Measurements from ENCODE around the gene ATP11A.

Gene ATP11A

DNA sequence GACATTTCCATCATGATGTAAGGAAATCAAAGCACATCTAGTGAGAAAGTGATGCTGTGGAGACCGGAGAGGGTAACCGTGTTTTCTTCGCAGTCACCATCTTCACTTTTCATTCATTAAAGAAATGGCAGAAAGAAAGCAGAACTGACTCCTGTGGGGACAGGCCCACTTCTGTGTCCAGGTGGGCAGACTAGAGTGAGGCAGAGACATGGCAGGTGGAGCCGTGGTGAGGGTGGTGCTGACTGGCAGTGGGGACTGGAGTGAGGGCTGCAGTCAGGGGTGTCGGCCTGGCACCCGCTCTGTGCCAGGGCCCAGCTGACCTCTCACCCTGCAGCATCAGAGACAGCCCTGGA, 207.7 kb downstream of the ATP11A start:
- Histone ChIP-seq H3K4me1 (ENCODE audit: control insufficient read depth, low read depth, low read length) (peaks cover 40% of the 10 kb centered on the region), H3K4me3 (ENCODE audit: low read length) (no peak overlapping the region), H3K27me3 (ENCODE audit: control insufficient read depth, insufficient read depth, low read length) (peaks cover 22% of the 10 kb centered on the region)

GRCh38 chr13:112897956-112898620, 208.2 kb downstream of the ATP11A start:
- Histone ChIP-seq H3K36me3 (ENCODE audit: control insufficient read depth, low read depth, low read length) (no peaks in the 10 kb centered on the region), H3K4me1 (ENCODE audit: control insufficient read depth, low read depth, low read length) (peaks cover 39% of the 10 kb centered on the region), H3K9ac (ENCODE audit: low read length) (no peak overlapping the region), H3K4me3 (ENCODE audit: low read length) (no peak overlapping the region), H3K27me3 (ENCODE audit: control insufficient read depth, insufficient read depth, low read length) (peaks cover 17% of the 10 kb centered on the region), H3K9me3 (ENCODE audit: control insufficient read depth, low read depth, low read length) (no peaks in the 10 kb centered on the region), H3K27ac (ENCODE audit: low read length) (no peak overlapping the region)

More for the DNA sequence above, 207.7 kb downstream of the ATP11A start:
- no peaks in the 10 kb centered on the region for H3K9me3 ChIP-seq (ENCODE audit: control insufficient read depth, low read depth, low read length)
- no peaks in the 10 kb centered on the region for H3K36me3 ChIP-seq (ENCODE audit: control insufficient read depth, low read depth, low read length)
- H3K27ac ChIP-seq (ENCODE audit: low read length): no peak overlapping the region
- no peak overlapping the region for H3K9ac ChIP-seq (ENCODE audit: low read length)

GRCh38 chr13:112898621-112899280, 208.9 kb downstream of the ATP11A start:
- Histone ChIP-seq H3K4me1 (ENCODE audit: control insufficient read depth, low read depth, low read length) (peaks cover 35% of the 10 kb centered on the region), H3K27me3 (ENCODE audit: control insufficient read depth, insufficient read depth, low read length) (peaks cover 16% of the 10 kb centered on the region), H3K4me3 (ENCODE audit: low read length) (no peak overlapping the region), H3K9me3 (ENCODE audit: control insufficient read depth, low read depth, low read length) (no peaks in the 10 kb centered on the region), H3K9ac (ENCODE audit: low read length) (no peak overlapping the region), H3K27ac (ENCODE audit: low read length) (no peak overlapping the region), H3K36me3 (ENCODE audit: control insufficient read depth, low read depth, low read length) (peaks cover 3% of the 10 kb centered on the region)

GRCh38 chr13:112899281-112900225, 209.7 kb downstream of the ATP11A start:
- peaks cover 4% of the 10 kb centered on the region for H3K36me3 ChIP-seq (ENCODE audit: control insufficient read depth, low read depth, low read length)
- peaks cover 34% of the 10 kb centered on the region for H3K4me1 ChIP-seq (ENCODE audit: control insufficient read depth, low read depth, low read length)
- peaks cover 16% of the 10 kb centered on the region for H3K27me3 ChIP-seq (ENCODE audit: control insufficient read depth, insufficient read depth, low read length)
- peaks cover 3% of the 10 kb centered on the region for H3K9me3 ChIP-seq (ENCODE audit: control insufficient read depth, low read depth, low read length)
- no peak overlapping the region for H3K4me3 ChIP-seq (ENCODE audit: low read length)
- H3K9ac ChIP-seq (ENCODE audit: low read length): no peak overlapping the region
- H3K27ac ChIP-seq (ENCODE audit: low read length): no peak overlapping the region

DNA sequence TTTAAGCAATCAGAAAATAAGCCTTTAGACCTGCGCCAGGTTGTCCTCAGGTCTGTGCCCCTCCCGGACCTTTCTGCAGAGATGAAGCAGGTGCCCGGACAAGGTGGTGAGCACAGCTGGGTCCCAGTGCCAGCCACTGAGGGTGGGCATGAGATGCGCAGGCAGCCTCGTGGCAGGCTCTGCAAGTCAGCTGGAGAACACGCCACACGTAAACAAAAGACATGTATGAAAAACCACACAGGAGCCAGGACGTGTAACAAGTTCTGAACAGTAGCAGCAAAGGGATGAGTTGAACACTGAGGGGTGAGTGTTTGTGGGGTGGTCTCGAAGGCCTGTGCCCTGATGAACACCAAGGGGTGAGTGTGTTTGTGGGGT, 210.4 kb downstream of the ATP11A start:
- peaks cover 4% of the 10 kb centered on the region for H3K36me3 ChIP-seq (ENCODE audit: control insufficient read depth, low read depth, low read length)
- H3K27me3 ChIP-seq (ENCODE audit: control insufficient read depth, insufficient read depth, low read length): peaks cover 9% of the 10 kb centered on the region
- no peak overlapping the region for H3K4me3 ChIP-seq (ENCODE audit: low read length)
- no peak overlapping the region for H3K27ac ChIP-seq (ENCODE audit: low read length)
- peaks cover 34% of the 10 kb centered on the region for H3K4me1 ChIP-seq (ENCODE audit: control insufficient read depth, low read depth, low read length)
- peaks cover 5% of the 10 kb centered on the region for H3K9me3 ChIP-seq (ENCODE audit: control insufficient read depth, low read depth, low read length)
- no peak overlapping the region for H3K9ac ChIP-seq (ENCODE audit: low read length)

DNA sequence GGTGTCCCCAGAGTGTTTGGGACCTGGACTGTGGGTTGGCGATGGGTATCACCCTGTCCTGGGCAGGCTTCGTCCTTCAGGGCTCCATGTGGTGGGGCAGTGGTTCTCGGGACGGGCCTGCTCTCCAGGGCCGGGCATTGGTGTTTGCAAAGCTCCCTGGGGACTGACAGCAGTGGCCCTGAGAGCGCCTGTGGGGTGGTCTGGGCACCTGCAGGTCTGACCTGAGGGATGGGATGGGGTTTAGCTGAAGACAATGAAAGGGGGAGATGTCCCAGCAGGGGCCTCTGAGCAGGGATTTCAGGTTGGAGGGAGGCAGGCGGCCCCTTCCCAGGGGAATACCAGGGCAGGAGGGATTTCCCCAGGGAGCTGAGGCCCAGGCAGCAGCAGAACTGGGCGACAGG, 210.9 kb downstream of the ATP11A start:
- peaks cover 4% of the 10 kb centered on the region for H3K36me3 ChIP-seq (ENCODE audit: control insufficient read depth, low read depth, low read length)
- H3K9ac ChIP-seq (ENCODE audit: low read length): no peak overlapping the region
- no peak overlapping the region for H3K4me3 ChIP-seq (ENCODE audit: low read length)
- H3K9me3 ChIP-seq (ENCODE audit: control insufficient read depth, low read depth, low read length): peaks cover 5% of the 10 kb centered on the region
- H3K27me3 ChIP-seq (ENCODE audit: control insufficient read depth, insufficient read depth, low read length): peaks cover 5% of the 10 kb centered on the region
- H3K27ac ChIP-seq (ENCODE audit: low read length): no peak overlapping the region
- H3K4me1 ChIP-seq (ENCODE audit: control insufficient read depth, low read depth, low read length): peaks cover 34% of the 10 kb centered on the region

DNA sequence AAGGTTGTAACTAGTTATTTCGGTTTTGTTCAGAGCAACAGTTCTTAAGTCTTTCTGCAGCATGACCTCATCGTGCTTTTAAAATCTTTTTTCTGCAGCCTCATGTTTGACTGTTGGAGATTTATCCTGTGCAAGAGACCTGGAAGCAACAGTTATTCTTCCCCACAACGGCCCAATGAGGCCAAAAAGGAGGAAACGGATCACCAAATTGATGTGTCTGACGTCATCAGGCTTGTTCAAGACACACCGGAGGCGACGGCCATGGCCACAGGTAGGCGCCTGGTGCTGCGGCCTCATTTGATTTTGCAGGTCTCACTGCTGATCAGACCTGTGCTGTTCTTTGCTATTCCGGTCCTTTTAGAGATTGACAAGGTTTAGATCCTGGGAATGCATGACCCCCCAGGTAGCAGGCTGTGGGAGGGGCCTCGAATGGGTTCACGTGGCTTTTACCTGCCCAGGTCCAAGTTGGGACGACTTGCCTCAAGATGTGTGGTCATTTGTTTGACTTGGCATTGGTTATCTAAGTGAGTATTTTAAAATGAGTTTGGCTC, 212.3 kb downstream of the ATP11A start:
- no peak overlapping the region for H3K27ac ChIP-seq (ENCODE audit: low read length)
- H3K9ac ChIP-seq (ENCODE audit: low read length): no peak overlapping the region
- H3K4me3 ChIP-seq (ENCODE audit: low read length): no peak overlapping the region
- peaks cover 5% of the 10 kb centered on the region for H3K9me3 ChIP-seq (ENCODE audit: control insufficient read depth, low read depth, low read length)
- peaks cover 41% of the 10 kb centered on the region for H3K4me1 ChIP-seq (ENCODE audit: control insufficient read depth, low read depth, low read length)
- H3K36me3 ChIP-seq (ENCODE audit: control insufficient read depth, low read depth, low read length): peaks cover 4% of the 10 kb centered on the region
- peaks cover 2% of the 10 kb centered on the region for H3K27me3 ChIP-seq (ENCODE audit: control insufficient read depth, insufficient read depth, low read length)

DNA sequence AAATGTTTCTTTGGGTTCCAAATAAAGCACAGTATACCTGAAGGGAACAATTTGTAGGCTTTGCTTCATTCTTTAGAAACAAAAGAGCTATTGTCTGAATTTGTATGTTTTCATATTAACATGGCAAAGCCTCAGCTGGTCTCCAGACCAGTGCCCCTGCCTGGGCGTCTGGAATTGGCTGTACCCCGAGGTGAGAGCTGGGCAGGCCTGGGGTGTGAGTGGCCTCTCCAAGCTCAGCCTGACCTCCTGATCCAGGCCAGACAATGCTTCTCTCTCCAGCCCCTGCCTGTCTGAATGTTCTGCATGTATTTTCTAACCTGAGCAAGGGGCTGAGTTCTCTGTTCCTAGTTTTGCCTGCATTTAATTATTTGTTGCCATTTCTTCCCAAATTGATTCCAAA, 212.8 kb downstream of the ATP11A start:
- no peak overlapping the region for H3K9ac ChIP-seq (ENCODE audit: low read length)
- peaks cover 4% of the 10 kb centered on the region for H3K36me3 ChIP-seq (ENCODE audit: control insufficient read depth, low read depth, low read length)
- peaks cover 43% of the 10 kb centered on the region for H3K4me1 ChIP-seq (ENCODE audit: control insufficient read depth, low read depth, low read length)
- no peak overlapping the region for H3K27ac ChIP-seq (ENCODE audit: low read length)
- H3K9me3 ChIP-seq (ENCODE audit: control insufficient read depth, low read depth, low read length): peaks cover 5% of the 10 kb centered on the region
- H3K27me3 ChIP-seq (ENCODE audit: control insufficient read depth, insufficient read depth, low read length): peaks cover 7% of the 10 kb centered on the region
- H3K4me3 ChIP-seq (ENCODE audit: low read length): no peak overlapping the region

DNA sequence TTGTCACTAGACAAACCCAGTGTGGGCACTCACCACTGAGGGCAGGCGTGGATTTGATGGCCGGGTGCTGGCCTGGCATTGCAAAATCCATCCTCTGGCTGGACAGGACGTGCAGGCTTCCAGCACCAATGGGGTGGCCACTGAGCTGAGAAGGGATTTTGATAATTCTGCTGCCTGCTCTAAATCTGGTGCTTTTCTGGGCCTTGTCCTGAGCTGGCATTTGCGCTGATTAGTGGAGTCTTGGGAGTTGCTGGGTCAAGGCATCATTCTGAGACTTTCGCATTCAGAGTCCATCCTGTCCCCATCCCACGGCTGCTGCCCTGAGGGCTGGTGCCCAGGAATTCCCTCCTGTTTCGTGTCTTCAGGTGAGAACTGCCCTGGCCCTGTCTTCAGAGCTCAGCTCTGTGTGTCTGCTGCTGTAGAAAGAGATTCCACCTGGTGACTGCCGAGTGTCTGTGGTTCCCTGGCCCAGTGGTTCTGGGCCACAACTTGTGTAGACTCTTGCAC, 213.3 kb downstream of the ATP11A start:
- H3K9me3 ChIP-seq (ENCODE audit: control insufficient read depth, low read depth, low read length): peaks cover 5% of the 10 kb centered on the region
- no peak overlapping the region for H3K9ac ChIP-seq (ENCODE audit: low read length)
- peaks cover 43% of the 10 kb centered on the region for H3K4me1 ChIP-seq (ENCODE audit: control insufficient read depth, low read depth, low read length)
- H3K4me3 ChIP-seq (ENCODE audit: low read length): no peak overlapping the region
- H3K27me3 ChIP-seq (ENCODE audit: control insufficient read depth, insufficient read depth, low read length): peaks cover 11% of the 10 kb centered on the region
- peaks cover 4% of the 10 kb centered on the region for H3K36me3 ChIP-seq (ENCODE audit: control insufficient read depth, low read depth, low read length)
- H3K27ac ChIP-seq (ENCODE audit: low read length): no peak overlapping the region

GRCh38 chr13:112903606-112904195, 213.9 kb downstream of the ATP11A start:
- peaks cover 4% of the 10 kb centered on the region for H3K36me3 ChIP-seq (ENCODE audit: control insufficient read depth, low read depth, low read length)
- peaks cover 43% of the 10 kb centered on the region for H3K4me1 ChIP-seq (ENCODE audit: control insufficient read depth, low read depth, low read length)
- peaks cover 11% of the 10 kb centered on the region for H3K27me3 ChIP-seq (ENCODE audit: control insufficient read depth, insufficient read depth, low read length)
- H3K4me3 ChIP-seq (ENCODE audit: low read length): no peak overlapping the region
- no peak overlapping the region for H3K9ac ChIP-seq (ENCODE audit: low read length)
- H3K27ac ChIP-seq (ENCODE audit: low read length): no peak overlapping the region
- peaks cover 5% of the 10 kb centered on the region for H3K9me3 ChIP-seq (ENCODE audit: control insufficient read depth, low read depth, low read length)

- peaks cover 43% of the 10 kb centered on the region for H3K4me1 ChIP-seq (ENCODE audit: control insufficient read depth, low read depth, low read length)
Measured at GRCh38 chr13:112904436-112904960, 214.7 kb downstream of the ATP11A start.

More at GRCh38 chr13:112904436-112904960, 214.7 kb downstream of the ATP11A start:
- Histone ChIP-seq H3K27me3 (ENCODE audit: control insufficient read depth, insufficient read depth, low read length) (peaks cover 11% of the 10 kb centered on the region), H3K27ac (ENCODE audit: low read length) (no peak overlapping the region), H3K9ac (ENCODE audit: low read length) (no peak overlapping the region), H3K36me3 (ENCODE audit: control insufficient read depth, low read depth, low read length) (peaks cover 4% of the 10 kb centered on the region), H3K9me3 (ENCODE audit: control insufficient read depth, low read depth, low read length) (peaks cover 5% of the 10 kb centered on the region), H3K4me3 (ENCODE audit: low read length) (no peak overlapping the region)
